ENCODE measurements around the gene TPSG1.

Gene TPSG1

GRCh38 chr16:1265826-1266225 lies 40.8 kb upstream of the TPSG1 start:
- no peak for TF ChIP-seq CTCF (IDR thresholded peaks at IDR 0.05)
- Histone ChIP-seq H3K4me1 (peaks cover 0 to 7% (median 0%) of the 10 kb centered on the region in 4 donors), H3K36me3 (no peaks in the 10 kb centered on the region), H3K9me3 (no peaks in the 10 kb centered on the region), H3K27me3 (peaks cover 0 to 57% of the 10 kb centered on the region in 2 donors), H3K4me3 (no peak overlapping the region), H3K27ac (no peak overlapping the region)
- DNase-seq: no peak
- intact Hi-C loops (cut with DNase I; ENCODE audit: low total_unique reads): no loop called here

GRCh38 chr16:1265090-1265630 lies 40.1 kb upstream of the TPSG1 start:
- Histone ChIP-seq H3K36me3 (no peaks in the 10 kb centered on the region), H3K4me1 (peaks cover 0 to 7% (median 0%) of the 10 kb centered on the region in 4 donors), H3K27ac (no peak overlapping the region), H3K27me3 (peaks cover 0 to 62% of the 10 kb centered on the region in 2 donors), H3K4me3 (no peak overlapping the region), H3K9me3 (no peaks in the 10 kb centered on the region)
- DNase-seq: no peak
- no peak for TF ChIP-seq CTCF (IDR thresholded peaks at IDR 0.05)
- intact Hi-C loops (cut with DNase I; ENCODE audit: low total_unique reads): no loop called here

- intact Hi-C loops (cut with DNase I; ENCODE audit: low total_unique reads): no loop called here
- Histone ChIP-seq H3K36me3 (no peaks in the 10 kb centered on the region), H3K4me3 (no peak overlapping the region)
Observed at GRCh38 chr16:1264345-1265089, 39.4 kb upstream of the TPSG1 start.

GRCh38 chr16:1263591-1264344 lies 38.7 kb upstream of the TPSG1 start:
- H3K4me1 ChIP-seq: peaks cover 0 to 16% (median 0%) of the 10 kb centered on the region in 4 donors
- H3K36me3 ChIP-seq: no peaks in the 10 kb centered on the region
- H3K4me3 ChIP-seq: no peak overlapping the region
- H3K9me3 ChIP-seq: no peaks in the 10 kb centered on the region
- no peak for TF ChIP-seq CTCF (IDR thresholded peaks at IDR 0.05)
- intact Hi-C loops (cut with DNase I; ENCODE audit: low total_unique reads): no loop called here
- H3K27ac ChIP-seq: no peak overlapping the region
- peaks cover 0 to 70% of the 10 kb centered on the region in 2 donors for H3K27me3 ChIP-seq
- no peak for DNase-seq

More at GRCh38 chr16:1264345-1265089, 39.4 kb upstream of the TPSG1 start:
- Histone ChIP-seq H3K4me1 (peaks cover 0 to 8% (median 0%) of the 10 kb centered on the region in 4 donors), H3K9me3 (no peaks in the 10 kb centered on the region), H3K27me3 (peaks cover 0 to 64% of the 10 kb centered on the region in 2 donors), H3K27ac (no peak overlapping the region)
- TF ChIP-seq CTCF (IDR thresholded peaks at IDR 0.05): no peak
- DNase-seq: no peak

GRCh38 chr16:1262846-1263221 lies 37.8 kb upstream of the TPSG1 start:
- Histone ChIP-seq H3K4me3 (no peak overlapping the region), H3K36me3 (no peaks in the 10 kb centered on the region), H3K4me1 (peaks cover 0 to 16% (median 0%) of the 10 kb centered on the region in 4 donors), H3K27me3 (peaks cover 0 to 74% of the 10 kb centered on the region in 2 donors), H3K27ac (no peak overlapping the region), H3K9me3 (no peaks in the 10 kb centered on the region)
- intact Hi-C loops (cut with DNase I; ENCODE audit: low total_unique reads): no loop called here
- DNase-seq: no peak
- TF ChIP-seq CTCF (IDR thresholded peaks at IDR 0.05): no peak

Measured in tibial artery (tissue), 4 donors.